Liver (tissue), 3 donors: ENCODE results near the gene L3MBTL1.

ENCODE experiments used
- ATF3 ChIP-seq: IDR thresholded peaks from 2 replicates; pipeline ENCODE4 v1.6.1; 2016; ENCODE audit warnings: antibody characterized with exemption
- CTCF ChIP-seq: fragments of 150-350 bp; IDR thresholded peaks from 2 replicates; pipeline ENCODE4 v1.5.1; 2017; ENCODE audit warnings: improper control_type of control experiment, low read depth, low read length; ENCODE audit not compliant: missing input control
- FOXA1 ChIP-seq: IDR thresholded peaks from 2 replicates; pipeline ENCODE4 v1.6.1; 2016; ENCODE audit warnings: antibody characterized with exemption
- JUND ChIP-seq, 2 donors: IDR thresholded peaks; 2 replicates each; pipeline ENCODE4 v1.6.1; 2016; ENCODE audit warnings: antibody characterized with exemption in 2 of 2
- RXRA ChIP-seq, 2 donors: IDR thresholded peaks; 2 replicates each; pipeline ENCODE4 v1.6.1; 2017 to 2018; ENCODE audit warnings: antibody characterized with exemption in 2 of 2, mild to moderate bottlenecking in 1 of 2
- SP1 ChIP-seq: IDR thresholded peaks from 2 replicates; pipeline ENCODE4 v1.6.1; 2018; ENCODE audit warnings: antibody characterized with exemption, mild to moderate bottlenecking
- TAF1 ChIP-seq: conservative IDR thresholded peaks from 2 replicates; pipeline ENCODE4 v1.6.1; 2016; ENCODE audit warnings: antibody characterized with exemption, mild to moderate bottlenecking
- YY1 ChIP-seq: IDR thresholded peaks from 2 replicates; pipeline ENCODE4 v1.6.1; 2016; ENCODE audit warnings: antibody characterized with exemption, mild to moderate bottlenecking
- donor health status: healthy.
- donor health status: healthy.

- TF ChIP-seq CTCF (no peak), SP1 (peak; percentile 99), YY1 (peak; percentile 61), TAF1 (no peak), FOXA1 (no peak), RXRA (IDR thresholded peaks at IDR 0.05) (peak; percentile 99 to 100), ATF3 (peak; percentile 75), JUND (IDR thresholded peaks at IDR 0.05) (peak; percentile 70 to 75)
Observed at GRCh38 chr20:43550456-43550855, 43.0 kb downstream of the L3MBTL1 start.
